Neural cell (in vitro differentiated cells): Measurements from ENCODE around the gene MYO18B. TPM values are rescaled to one million over a fixed set of nuclear protein-coding genes. Genes with fewer than 3 reads are reported as not detected.

Experiments
- H2AFZ ChIP-seq: fragments of 200-600, 300-800 bp; sonication (generic), shearing (Covaris generic); 2 replicates; pipeline ENCODE4 v1.6.0; 2014; ENCODE audit warnings: low read depth, mild to moderate bottlenecking, antibody characterized with exemption, low read length, moderate library complexity
- H3F3A ChIP-seq: fragments of 200-600 bp; shearing (Covaris generic); 2 replicates; pipeline ENCODE4 v1.6.1; 2016; ENCODE audit warnings: mild to moderate bottlenecking, moderate library complexity, mixed read lengths, antibody characterized with exemption, low read length; ENCODE audit not compliant: insufficient read depth, poor library complexity, severe bottlenecking
- H3K27ac ChIP-seq: fragments of 200-600, 300-800 bp; sonication (generic), shearing (Covaris generic); 2 replicates; pipeline ENCODE4 v1.5.1; 2014; ENCODE audit warnings: mild to moderate bottlenecking, low read length, moderate library complexity
- H3K27me3 ChIP-seq: fragments of 300-800, 200-600 bp; sonication (generic), shearing (Covaris generic); 2 replicates; pipeline ENCODE4 v1.6.0; 2014; ENCODE audit warnings: mild to moderate bottlenecking, low read depth, low read length, moderate library complexity; ENCODE audit not compliant: insufficient read depth
- H3K36me3 ChIP-seq: fragments of 300-800, 200-600 bp; sonication (generic), shearing (Covaris generic); 2 replicates; pipeline ENCODE4 v1.5.1; 2014; ENCODE audit warnings: mild to moderate bottlenecking, antibody characterized with exemption, low read length, moderate library complexity; ENCODE audit not compliant: insufficient read depth
- H3K4me2 ChIP-seq: fragments of 300-800, 200-600 bp; sonication (generic), shearing (Covaris generic); 2 replicates; pipeline ENCODE4 v1.6.0; 2014; ENCODE audit warnings: mild to moderate bottlenecking, low read length
- H3K4me3 ChIP-seq: fragments of 300-800, 200-600 bp; sonication (generic), shearing (Covaris generic); 2 replicates; pipeline ENCODE4 v1.5.1; 2014; ENCODE audit warnings: mild to moderate bottlenecking, low read length, moderate library complexity
- H3K79me2 ChIP-seq: fragments of 200-600 bp; shearing (Covaris generic); replicated peaks from 2 replicates; pipeline ENCODE4 v1.6.0; 2014; ENCODE audit warnings: mild to moderate bottlenecking, low read length, moderate library complexity; ENCODE audit not compliant: insufficient read depth
- H3K9ac ChIP-seq: fragments of 300-800, 200-600 bp; sonication (generic), shearing (Covaris generic); 2 replicates; pipeline ENCODE4 v1.6.1; 2016; ENCODE audit warnings: mild to moderate bottlenecking, low read length, mixed read lengths
- H3K9me2 ChIP-seq: fragments of 200-600 bp; shearing (Covaris generic); 2 replicates; pipeline ENCODE4 v1.6.1; 2016; ENCODE audit warnings: mild to moderate bottlenecking, low read length, mixed read lengths; ENCODE audit not compliant: insufficient read depth
- H3K9me3 ChIP-seq: fragments of 200-600, 300-800 bp; sonication (generic), shearing (Covaris generic); 2 replicates; pipeline ENCODE4 v1.6.1; 2016; ENCODE audit warnings: mild to moderate bottlenecking, mixed run types, low read length, moderate library complexity, mixed read lengths
- H4K20me1 ChIP-seq: fragments of 200-600 bp; shearing (Covaris generic); 2 replicates; pipeline ENCODE4 v1.6.1; 2016; ENCODE audit warnings: mild to moderate bottlenecking, mixed run types; ENCODE audit not compliant: insufficient read depth
- CTCF ChIP-seq: fragments of 450-650 bp; IDR thresholded peaks from 2 replicates; pipeline ENCODE4 v1.5.1; 2014; ENCODE audit warnings: antibody characterized with exemption, mild to moderate bottlenecking, moderate library complexity; ENCODE audit not compliant: poor library complexity, severe bottlenecking
- EP300 ChIP-seq: fragments of 450-650 bp; conservative IDR thresholded peaks from 2 replicates; pipeline ENCODE4 v1.6.1; 2014; ENCODE audit warnings: antibody characterized with exemption, mild to moderate bottlenecking, moderate library complexity; ENCODE audit not compliant: poor library complexity, severe bottlenecking
- EZH2 ChIP-seq: fragments of 200-600, 300-800 bp; shearing (Covaris generic), sonication (generic); IDR thresholded peaks from 2 replicates; pipeline ENCODE4 v1.6.1; 2014; ENCODE audit warnings: antibody characterized with exemption, low read length, borderline replicate concordance, mild to moderate bottlenecking; ENCODE audit not compliant: insufficient read depth, poor library complexity, severe bottlenecking
- MXI1 ChIP-seq: fragments of 450-650 bp; conservative IDR thresholded peaks from 2 replicates; pipeline ENCODE4 v1.6.1; 2014; ENCODE audit warnings: antibody characterized with exemption, mild to moderate bottlenecking; ENCODE audit not compliant: poor library complexity, severe bottlenecking
- POLR2AphosphoS5 ChIP-seq: IDR thresholded peaks from 2 replicates; pipeline ENCODE4 v1.6.1; 2012
- RAD21 ChIP-seq: fragments of 450-650 bp; conservative IDR thresholded peaks from 2 replicates; pipeline ENCODE4 v1.6.1; 2014; ENCODE audit warnings: antibody characterized with exemption, mild to moderate bottlenecking, moderate library complexity
- REST ChIP-seq: IDR thresholded peaks from 2 replicates; pipeline ENCODE4 v1.6.1; 2012; ENCODE audit warnings: borderline replicate concordance
- SMC3 ChIP-seq: fragments of 450-650 bp; conservative IDR thresholded peaks from 2 replicates; pipeline ENCODE4 v1.6.1; 2014; ENCODE audit warnings: antibody characterized with exemption, mild to moderate bottlenecking, moderate library complexity; ENCODE audit not compliant: poor library complexity
- TAF1 ChIP-seq: IDR thresholded peaks from 2 replicates; pipeline ENCODE4 v1.6.1; 2012; ENCODE audit warnings: low read depth
- polyA plus RNA-seq: library from polyadenylated mRNA; depleted of rRNA; stranded (reverse); fragments of >200 nt; gene quantifications from 2 replicates; pipeline ENCODE4 v1.2.3, GENCODE V29; 2014

MYO18B gene
- polyA plus RNA-seq, 1 donor from 2014 or later = 0.71 TPM

DNA sequence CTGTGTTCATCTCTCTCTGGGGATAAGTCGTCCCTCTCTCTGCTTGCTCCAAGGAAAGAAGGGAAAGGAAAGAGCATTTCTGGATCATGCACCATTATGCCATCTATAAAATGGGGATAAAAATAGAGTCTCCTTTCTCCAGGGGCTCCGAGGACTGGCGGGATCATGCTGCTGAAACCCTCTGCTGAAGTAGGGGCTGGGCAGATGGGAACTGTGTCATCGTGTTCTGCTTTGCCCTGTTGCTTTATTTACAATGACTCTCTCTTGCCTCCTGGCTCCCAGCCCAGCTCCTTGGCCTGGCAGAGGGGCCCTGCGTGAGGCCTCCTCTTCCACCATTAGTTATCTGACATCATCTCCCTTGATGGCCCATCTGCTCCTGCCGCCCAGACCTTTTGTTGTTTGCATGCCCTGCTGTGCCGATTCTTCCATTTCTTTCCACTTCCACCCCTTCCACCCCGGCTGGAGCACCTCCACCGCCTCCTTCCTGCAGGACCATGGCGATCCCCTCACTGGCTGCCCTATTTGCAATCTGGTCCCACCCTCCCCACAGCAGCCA is 200.9 kb downstream of the MYO18B start:
- Histone ChIP-seq H3F3A (no peaks in the 10 kb centered on the region), H3K79me2 (no peaks in the 10 kb centered on the region), H3K9ac (no peak overlapping the region), H3K27me3 (no peaks in the 10 kb centered on the region), H2AFZ (no peak overlapping the region), H3K9me2 (no peaks in the 10 kb centered on the region), H3K27ac (no peak overlapping the region), H3K4me2 (no peak overlapping the region), H3K9me3 (no peaks in the 10 kb centered on the region), H3K36me3 (no peaks in the 10 kb centered on the region), H4K20me1 (no peaks in the 10 kb centered on the region), H3K4me3 (no peak overlapping the region)
- TF ChIP-seq CTCF (no peak), REST (no peak), EP300 (no peak), TAF1 (no peak), SMC3 (no peak)

DNA sequence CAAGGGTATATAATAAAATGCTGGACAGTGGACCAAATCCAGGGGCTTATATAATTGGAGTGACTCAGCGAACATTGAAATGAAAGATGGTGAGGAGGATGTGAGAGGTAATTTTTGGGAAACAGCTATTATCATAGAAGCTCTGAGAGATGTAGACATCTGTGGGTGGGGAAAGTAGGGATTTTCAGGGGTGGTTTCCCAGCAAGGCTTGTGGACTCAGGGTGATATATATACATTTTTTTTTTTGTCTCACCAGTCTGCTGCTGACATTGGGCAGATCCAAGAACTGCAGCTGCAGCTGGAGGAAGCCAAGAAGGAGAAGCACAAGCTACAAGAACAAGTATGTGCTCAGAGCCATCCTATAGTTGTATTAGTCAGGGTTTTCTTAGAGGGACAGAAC is 208.1 kb downstream of the MYO18B start:
- Histone ChIP-seq H3K9ac (no peak overlapping the region), H3K9me3 (no peaks in the 10 kb centered on the region), H3K36me3 (no peaks in the 10 kb centered on the region), H3K27me3 (no peaks in the 10 kb centered on the region), H3K4me2 (no peak overlapping the region), H2AFZ (no peak overlapping the region), H3K9me2 (no peaks in the 10 kb centered on the region), H3F3A (no peaks in the 10 kb centered on the region), H3K79me2 (no peaks in the 10 kb centered on the region), H3K4me3 (no peak overlapping the region), H3K27ac (no peak overlapping the region), H4K20me1 (no peaks in the 10 kb centered on the region)
- no peak for TF ChIP-seq EP300
- no peak for TF ChIP-seq CTCF
- TF ChIP-seq MXI1 = no peak
- TF ChIP-seq EZH2 = no peak
- no peak for TF ChIP-seq RAD21
- TF ChIP-seq TAF1 = no peak
- TF ChIP-seq SMC3 = no peak
- TF ChIP-seq POLR2AphosphoS5 = no peak
- TF ChIP-seq REST = no peak
